ENCODE measurements around the gene TSHR.

The TSHR gene

DNA sequence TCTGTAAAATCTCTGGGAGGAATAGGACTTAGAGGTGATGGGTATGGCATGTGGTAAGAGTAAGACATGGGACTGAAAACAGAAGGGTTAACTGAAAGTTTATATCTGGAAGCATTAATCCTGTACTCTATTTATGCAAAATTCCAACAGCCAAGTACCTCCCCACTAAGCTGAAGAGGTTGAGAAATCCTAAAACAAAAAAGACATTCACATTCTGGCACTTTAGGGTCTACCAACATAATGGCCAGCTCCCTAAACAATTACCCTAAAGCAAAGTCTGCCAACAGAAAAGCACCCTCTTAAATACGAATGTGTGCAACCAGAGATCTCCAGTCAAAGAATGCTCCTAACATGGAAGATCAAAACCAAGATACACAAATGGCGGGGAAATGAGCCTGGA, 178.0 kb downstream of the TSHR start:
- no peak for DNase-seq (ENCODE audit: low read depth)
- TF ChIP-seq, protein P1, sequence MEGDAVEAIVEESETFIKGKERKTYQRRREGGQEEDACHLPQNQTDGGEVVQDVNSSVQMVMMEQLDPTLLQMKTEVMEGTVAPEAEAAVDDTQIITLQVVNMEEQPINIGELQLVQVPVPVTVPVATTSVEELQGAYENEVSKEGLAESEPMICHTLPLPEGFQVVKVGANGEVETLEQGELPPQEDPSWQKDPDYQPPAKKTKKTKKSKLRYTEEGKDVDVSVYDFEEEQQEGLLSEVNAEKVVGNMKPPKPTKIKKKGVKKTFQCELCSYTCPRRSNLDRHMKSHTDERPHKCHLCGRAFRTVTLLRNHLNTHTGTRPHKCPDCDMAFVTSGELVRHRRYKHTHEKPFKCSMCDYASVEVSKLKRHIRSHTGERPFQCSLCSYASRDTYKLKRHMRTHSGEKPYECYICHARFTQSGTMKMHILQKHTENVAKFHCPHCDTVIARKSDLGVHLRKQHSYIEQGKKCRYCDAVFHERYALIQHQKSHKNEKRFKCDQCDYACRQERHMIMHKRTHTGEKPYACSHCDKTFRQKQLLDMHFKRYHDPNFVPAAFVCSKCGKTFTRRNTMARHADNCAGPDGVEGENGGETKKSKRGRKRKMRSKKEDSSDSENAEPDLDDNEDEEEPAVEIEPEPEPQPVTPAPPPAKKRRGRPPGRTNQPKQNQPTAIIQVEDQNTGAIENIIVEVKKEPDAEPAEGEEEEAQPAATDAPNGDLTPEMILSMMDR (conservative IDR thresholded peaks at IDR 0.05; ENCODE audit: control insufficient read depth, insufficient read depth, low read depth, low read length) = no peak
- H3K4me3 ChIP-seq (ENCODE audit: control insufficient read depth, low read depth, low read length) = no peak overlapping the region

GRCh38 chr14:81137316-81137715, 181.9 kb downstream of the TSHR start:
- H3K4me3 ChIP-seq (ENCODE audit: control insufficient read depth, low read depth, low read length) = no peak overlapping the region
- TF ChIP-seq, protein P1 (conservative IDR thresholded peaks at IDR 0.05; ENCODE audit: control insufficient read depth, insufficient read depth, low read depth, low read length) = no peak
- peak; percentile 84 for DNase-seq (ENCODE audit: low read depth)

- TF ChIP-seq, protein P1 (conservative IDR thresholded peaks at IDR 0.05; ENCODE audit: control insufficient read depth, insufficient read depth, low read depth, low read length) = no peak
- DNase-seq (ENCODE audit: low read depth) = no peak
- no peak overlapping the region for H3K4me3 ChIP-seq (ENCODE audit: control insufficient read depth, low read depth, low read length)
Observed at GRCh38 chr14:81138429-81138828, 183.0 kb downstream of the TSHR start.

DNA sequence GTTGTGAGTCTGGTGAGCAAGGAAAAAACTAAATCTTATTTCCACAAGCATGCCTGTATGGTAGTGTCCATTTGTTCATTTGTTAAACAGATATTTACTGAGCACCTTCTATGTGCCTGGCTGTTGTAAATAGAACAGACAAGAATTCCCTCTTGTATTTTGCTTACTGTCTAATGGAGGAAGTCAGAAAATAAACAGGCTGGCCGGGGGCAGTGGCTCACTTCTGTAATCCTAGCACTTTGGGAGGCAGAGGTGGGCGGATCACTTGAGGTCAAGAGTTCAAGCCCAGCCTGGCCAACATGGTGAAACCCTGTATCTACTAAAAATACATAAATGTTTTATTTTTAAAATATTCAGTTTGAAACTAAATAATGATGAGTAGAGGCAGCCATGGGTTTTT, 186.0 kb downstream of the TSHR start:
- TF ChIP-seq, protein P1 (conservative IDR thresholded peaks at IDR 0.05; ENCODE audit: control insufficient read depth, insufficient read depth, low read depth, low read length) = no peak
- no peak for DNase-seq (ENCODE audit: low read depth)
- no peak overlapping the region for H3K4me3 ChIP-seq (ENCODE audit: control insufficient read depth, low read depth, low read length)

DNA sequence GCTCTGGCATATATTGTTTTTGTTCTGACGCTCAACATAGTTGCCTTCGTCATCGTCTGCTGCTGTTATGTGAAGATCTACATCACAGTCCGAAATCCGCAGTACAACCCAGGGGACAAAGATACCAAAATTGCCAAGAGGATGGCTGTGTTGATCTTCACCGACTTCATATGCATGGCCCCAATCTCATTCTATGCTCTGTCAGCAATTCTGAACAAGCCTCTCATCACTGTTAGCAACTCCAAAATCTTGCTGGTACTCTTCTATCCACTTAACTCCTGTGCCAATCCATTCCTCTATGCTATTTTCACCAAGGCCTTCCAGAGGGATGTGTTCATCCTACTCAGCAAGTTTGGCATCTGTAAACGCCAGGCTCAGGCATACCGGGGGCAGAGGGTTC, 188.4 kb downstream of the TSHR start:
- no peak overlapping the region for H3K4me3 ChIP-seq (ENCODE audit: control insufficient read depth, low read depth, low read length)
- TF ChIP-seq, protein P1 (conservative IDR thresholded peaks at IDR 0.05; ENCODE audit: control insufficient read depth, insufficient read depth, low read depth, low read length) = no peak
- no peak for DNase-seq (ENCODE audit: low read depth)

GRCh38 chr14:81144824-81145603, 189.6 kb downstream of the TSHR start:
- DNase-seq (ENCODE audit: low read depth) = no peak
- TF ChIP-seq, protein P1 (conservative IDR thresholded peaks at IDR 0.05; ENCODE audit: control insufficient read depth, insufficient read depth, low read depth, low read length) = no peak
- H3K4me3 ChIP-seq (ENCODE audit: control insufficient read depth, low read depth, low read length) = no peak overlapping the region
